Neural progenitor cell (in vitro differentiated cells): ENCODE results near the gene DMKN. TPM values are rescaled to one million over a fixed set of nuclear protein-coding genes. Genes with fewer than 3 reads are reported as not detected.

Experiments used
- DNase-seq: peaks from one replicate; pipeline ENCODE4 v3.0.0-alpha.2; 2016; ENCODE audit warnings: low spot score
- H2AFZ ChIP-seq: fragments of 200-600 bp; sonication (generic); replicated peaks from 2 replicates; pipeline ENCODE4 v1.6.1; 2016; ENCODE audit warnings: antibody characterized with exemption
- H3F3A ChIP-seq: fragments of 200-600 bp; sonication (generic); 2 replicates; pipeline ENCODE4 v1.6.1; 2016; ENCODE audit warnings: antibody characterized with exemption, low read depth
- H3K27ac ChIP-seq: fragments of 200-600 bp; sonication (generic); 2 replicates; pipeline ENCODE4 v1.5.1; 2016; ENCODE audit warnings: mild to moderate bottlenecking
- H3K27me3 ChIP-seq: fragments of 200-600 bp; sonication (generic); 2 replicates; pipeline ENCODE4 v1.6.1; 2016; ENCODE audit warnings: mild to moderate bottlenecking, moderate library complexity
- H3K36me3 ChIP-seq: fragments of 200-600 bp; sonication (generic); 2 replicates; pipeline ENCODE4 v1.5.1; 2016
- H3K4me1 ChIP-seq: fragments of 200-600 bp; sonication (generic); 2 replicates; pipeline ENCODE4 v1.6.1; 2016; ENCODE audit warnings: mixed run types
- H3K4me2 ChIP-seq: fragments of 200-600 bp; sonication (generic); 2 replicates; pipeline ENCODE4 v1.6.1; 2016
- H3K4me3 ChIP-seq: fragments of 200-600 bp; sonication (generic); 2 replicates; pipeline ENCODE4 v1.5.1; 2016
- H3K79me2 ChIP-seq: fragments of 200-600 bp; sonication (generic); 2 replicates; pipeline ENCODE4 v1.6.1; 2016; ENCODE audit warnings: low read depth
- H3K9ac ChIP-seq: fragments of 200-600 bp; sonication (generic); 2 replicates; pipeline ENCODE4 v1.6.1; 2016
- H3K9me3 ChIP-seq: fragments of 200-600 bp; sonication (generic); 2 replicates; pipeline ENCODE4 v1.5.1; 2016; ENCODE audit warnings: low read depth
- H4K20me1 ChIP-seq: fragments of 200-600 bp; sonication (generic); 2 replicates; pipeline ENCODE4 v1.6.1; 2016; ENCODE audit warnings: low read depth
- H3K27ac Mint-ChIP-seq: 3 replicates; pipeline ENCODE4 v1.8.0; 2021; ENCODE audit warnings: mixed read lengths
- H3K27me3 Mint-ChIP-seq: 2 replicates; pipeline ENCODE4 v1.8.0; 2022; ENCODE audit warnings: low read depth, mild to moderate bottlenecking, inconsistent platforms, moderate library complexity, mixed read lengths; ENCODE audit not compliant: insufficient read depth
- H3K36me3 Mint-ChIP-seq: 3 replicates; pipeline ENCODE4 v1.8.0; 2021; ENCODE audit warnings: mixed read lengths
- H3K4me1 Mint-ChIP-seq: 3 replicates; pipeline ENCODE4 v1.8.0; 2021; ENCODE audit warnings: mixed read lengths
- H3K4me3 Mint-ChIP-seq: 3 replicates; pipeline ENCODE4 v1.8.0; 2021; ENCODE audit warnings: mild to moderate bottlenecking, moderate library complexity, mixed read lengths
- H3K9me3 Mint-ChIP-seq: 3 replicates; pipeline ENCODE4 v1.8.0; 2020; ENCODE audit warnings: mixed read lengths
- EZH2 ChIP-seq: fragments of 200-600 bp; sonication (generic); IDR thresholded peaks from 2 replicates; pipeline ENCODE4 v1.6.1; 2017; ENCODE audit warnings: antibody characterized with exemption, mild to moderate bottlenecking, moderate library complexity
- EZH2phosphoT487 ChIP-seq: fragments of 200-600 bp; sonication (generic); IDR thresholded peaks from 2 replicates; pipeline ENCODE4 v1.6.1; 2017; ENCODE audit warnings: antibody characterized with exemption
- total RNA-seq: library from RNA; depleted of rRNA; stranded (reverse); fragments of >200 nt; gene quantifications from 2 replicates; pipeline ENCODE4 v1.2.3, GENCODE V29; 2015; ENCODE audit warnings: low replicate concordance
- TF ChIP-seq, protein P1 (sequence below): fragments of 200-600 bp; sonication (generic); IDR thresholded peaks from 2 replicates; pipeline ENCODE4 v1.5.1; 2017; ENCODE audit warnings: antibody characterized with exemption, mild to moderate bottlenecking

DMKN gene
- total RNA-seq, 1 donor from 2014 or later = 175 TPM

DNA sequence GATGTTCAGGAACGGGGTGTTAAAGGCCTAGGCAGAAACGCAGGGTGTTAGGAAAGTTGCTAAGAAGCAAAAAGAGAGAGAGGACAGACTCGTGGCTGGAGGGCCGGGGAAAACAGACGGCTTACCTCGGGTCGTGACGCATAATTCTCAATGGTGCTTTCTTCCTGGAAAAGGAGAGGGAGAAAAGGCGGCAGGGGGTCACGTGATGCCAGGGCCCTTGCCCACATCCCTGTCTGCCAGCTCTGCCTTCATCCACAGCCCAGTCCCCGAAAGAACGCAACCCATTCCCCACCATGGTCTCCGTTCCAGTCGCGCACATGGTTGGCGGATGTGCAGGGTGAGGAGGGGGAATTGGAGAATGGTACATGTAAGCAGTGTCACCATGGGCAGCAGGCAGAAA lies 24.8 kb downstream of the DMKN start:
- Histone ChIP-seq H3K27me3 (peaks cover 4% of the 10 kb centered on the region), H4K20me1 (no peaks in the 10 kb centered on the region), H3K4me1 (no peaks in the 10 kb centered on the region), H3F3A (no peaks in the 10 kb centered on the region), H3K9ac (no peak overlapping the region), H3K79me2 (no peaks in the 10 kb centered on the region), H3K9me3 (no peaks in the 10 kb centered on the region), H3K36me3 (no peaks in the 10 kb centered on the region), H2AFZ (no peak overlapping the region), H3K27ac (no peak overlapping the region), H3K4me2 (no peak overlapping the region), H3K4me3 (no peak overlapping the region)
- Mint-ChIP-seq H3K27me3 (peaks cover 5% of the 10 kb centered on the region), H3K36me3 (no peaks in the 10 kb centered on the region), H3K4me3 (no peak overlapping the region), H3K27ac (no peak overlapping the region), H3K4me1 (no peaks in the 10 kb centered on the region), H3K9me3 (no peaks in the 10 kb centered on the region)
- no peak for DNase-seq
- no peak for TF ChIP-seq EZH2phosphoT487
- TF ChIP-seq, protein P1, sequence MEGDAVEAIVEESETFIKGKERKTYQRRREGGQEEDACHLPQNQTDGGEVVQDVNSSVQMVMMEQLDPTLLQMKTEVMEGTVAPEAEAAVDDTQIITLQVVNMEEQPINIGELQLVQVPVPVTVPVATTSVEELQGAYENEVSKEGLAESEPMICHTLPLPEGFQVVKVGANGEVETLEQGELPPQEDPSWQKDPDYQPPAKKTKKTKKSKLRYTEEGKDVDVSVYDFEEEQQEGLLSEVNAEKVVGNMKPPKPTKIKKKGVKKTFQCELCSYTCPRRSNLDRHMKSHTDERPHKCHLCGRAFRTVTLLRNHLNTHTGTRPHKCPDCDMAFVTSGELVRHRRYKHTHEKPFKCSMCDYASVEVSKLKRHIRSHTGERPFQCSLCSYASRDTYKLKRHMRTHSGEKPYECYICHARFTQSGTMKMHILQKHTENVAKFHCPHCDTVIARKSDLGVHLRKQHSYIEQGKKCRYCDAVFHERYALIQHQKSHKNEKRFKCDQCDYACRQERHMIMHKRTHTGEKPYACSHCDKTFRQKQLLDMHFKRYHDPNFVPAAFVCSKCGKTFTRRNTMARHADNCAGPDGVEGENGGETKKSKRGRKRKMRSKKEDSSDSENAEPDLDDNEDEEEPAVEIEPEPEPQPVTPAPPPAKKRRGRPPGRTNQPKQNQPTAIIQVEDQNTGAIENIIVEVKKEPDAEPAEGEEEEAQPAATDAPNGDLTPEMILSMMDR = no peak
- no peak for TF ChIP-seq EZH2

DNA sequence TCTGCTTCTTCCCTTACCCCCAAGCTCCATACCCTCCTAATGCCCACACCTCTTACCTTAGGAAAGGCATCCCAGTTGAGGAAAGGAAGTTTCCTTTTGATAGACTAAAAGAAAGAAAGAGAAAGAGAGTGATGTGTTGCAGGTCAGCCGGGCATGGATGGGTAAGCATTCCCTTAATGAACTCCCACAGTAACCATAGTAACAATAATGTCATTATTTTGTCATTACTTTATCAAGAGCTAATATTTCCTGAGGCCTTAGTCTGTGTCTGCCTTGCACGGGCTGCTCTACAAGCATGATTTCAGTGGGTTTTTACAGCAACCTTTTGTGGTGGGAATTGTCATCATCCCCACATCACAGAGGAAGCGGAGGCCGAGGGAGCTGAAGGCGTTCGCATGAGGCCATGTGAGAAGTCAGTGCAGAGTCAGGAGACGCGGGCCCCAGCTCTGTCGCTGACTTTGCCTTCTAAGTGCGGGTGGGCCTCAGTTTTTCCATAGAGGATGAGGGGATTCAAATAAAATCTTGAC lies 25.7 kb downstream of the DMKN start:
- TF ChIP-seq EZH2 = no peak
- TF ChIP-seq, protein P1 = no peak
- TF ChIP-seq EZH2phosphoT487 = no peak

DNA sequence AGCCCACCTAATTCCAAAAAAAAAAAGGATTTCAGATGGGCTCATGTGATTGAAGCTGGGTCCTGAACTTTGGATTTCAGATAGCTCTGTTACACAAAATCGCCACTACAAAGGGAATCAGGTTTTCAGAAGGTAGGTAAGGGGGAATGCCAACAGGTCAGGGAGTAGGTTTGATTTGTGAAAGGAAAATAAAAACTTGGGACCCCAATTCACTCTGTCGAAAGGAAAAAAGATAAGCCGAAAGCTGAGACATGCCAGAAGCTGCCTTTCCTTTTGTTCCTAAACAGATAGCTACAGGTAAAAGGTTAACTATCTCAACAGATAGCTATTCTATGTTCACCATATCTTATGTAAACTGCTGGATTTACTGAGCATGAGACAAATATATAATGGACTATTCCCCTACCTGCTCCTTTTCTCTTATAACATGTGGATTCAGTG lies 27.2 kb downstream of the DMKN start:
- no peak overlapping the region for H3K4me3 Mint-ChIP-seq
- no peak for DNase-seq
- H3K27ac Mint-ChIP-seq = no peak overlapping the region

More for the DNA sequence above, 25.7 kb downstream of the DMKN start:
- Histone ChIP-seq H3K27ac (no peak overlapping the region), H3K9ac (no peak overlapping the region), H3K4me2 (no peak overlapping the region), H4K20me1 (no peaks in the 10 kb centered on the region), H3F3A (no peaks in the 10 kb centered on the region), H3K36me3 (no peaks in the 10 kb centered on the region), H3K4me1 (no peaks in the 10 kb centered on the region), H3K79me2 (no peaks in the 10 kb centered on the region), H3K27me3 (peaks cover 4% of the 10 kb centered on the region), H3K4me3 (no peak overlapping the region), H3K9me3 (no peaks in the 10 kb centered on the region), H2AFZ (no peak overlapping the region)
- Mint-ChIP-seq H3K27me3 (peaks cover 8% of the 10 kb centered on the region), H3K4me3 (no peak overlapping the region), H3K9me3 (no peaks in the 10 kb centered on the region), H3K36me3 (no peaks in the 10 kb centered on the region), H3K27ac (no peak overlapping the region), H3K4me1 (no peaks in the 10 kb centered on the region)
- DNase-seq = no peak

More for the DNA sequence above, 27.2 kb downstream of the DMKN start:
- no peaks in the 10 kb centered on the region for H3K4me1 Mint-ChIP-seq
- Histone ChIP-seq H3K9me3 (no peaks in the 10 kb centered on the region), H4K20me1 (no peaks in the 10 kb centered on the region), H3K4me2 (no peak overlapping the region), H3K27me3 (peaks cover 4% of the 10 kb centered on the region), H3K36me3 (no peaks in the 10 kb centered on the region), H3K79me2 (no peaks in the 10 kb centered on the region), H3K27ac (no peak overlapping the region), H3K4me3 (no peak overlapping the region), H2AFZ (no peak overlapping the region), H3K9ac (no peak overlapping the region), H3F3A (no peaks in the 10 kb centered on the region), H3K4me1 (no peaks in the 10 kb centered on the region)
- no peaks in the 10 kb centered on the region for H3K9me3 Mint-ChIP-seq
- TF ChIP-seq, protein P1 = no peak
- no peak for TF ChIP-seq EZH2
- TF ChIP-seq EZH2phosphoT487 = no peak
- H3K36me3 Mint-ChIP-seq = no peaks in the 10 kb centered on the region
- H3K27me3 Mint-ChIP-seq = peaks cover 8% of the 10 kb centered on the region
